Activated naive CD8-positive, alpha-beta T cell (primary cell): Measurements from ENCODE around the gene SCGB1A1.
"Not testable (repeated sequence)": the region's sequence is repeated elsewhere in the genome, so short reads cannot be mapped to it uniquely, and the experiment has no call there.

ENCODE experiments used
- H3K27ac Mint-ChIP-seq: one replicate; pipeline ENCODE4 v1.8.0; 2021; ENCODE audit warnings: mixed read lengths
- H3K27me3 Mint-ChIP-seq: one replicate; pipeline ENCODE4 v1.8.0; 2021; ENCODE audit warnings: mixed read lengths
- H3K36me3 Mint-ChIP-seq: one replicate; pipeline ENCODE4 v1.8.0; 2021; ENCODE audit warnings: mixed read lengths
- H3K4me1 Mint-ChIP-seq: one replicate; pipeline ENCODE4 v1.8.0; 2021; ENCODE audit warnings: low read depth, mixed read lengths
- H3K4me3 Mint-ChIP-seq: one replicate; pipeline ENCODE4 v1.8.0; 2021; ENCODE audit warnings: mild to moderate bottlenecking, mixed read lengths
- H3K9me3 Mint-ChIP-seq: one replicate; pipeline ENCODE4 v1.8.0; 2021; ENCODE audit warnings: low read depth, mixed read lengths

Gene SCGB1A1

GRCh38 chr11:62444236-62444833 lies 25.5 kb downstream of the SCGB1A1 start:
- H3K27ac Mint-ChIP-seq = no peak overlapping the region
- H3K4me1 Mint-ChIP-seq = peaks cover 9% of the 10 kb centered on the region
- peaks cover 16% of the 10 kb centered on the region for H3K27me3 Mint-ChIP-seq
- H3K4me3 Mint-ChIP-seq = peak overlapping the region; percentile 72
- no peaks in the 10 kb centered on the region for H3K9me3 Mint-ChIP-seq
- no peaks in the 10 kb centered on the region for H3K36me3 Mint-ChIP-seq

- peaks cover 16% of the 10 kb centered on the region for H3K27me3 Mint-ChIP-seq
- H3K36me3 Mint-ChIP-seq = no peaks in the 10 kb centered on the region
- H3K9me3 Mint-ChIP-seq = no peaks in the 10 kb centered on the region
- no peak overlapping the region for H3K27ac Mint-ChIP-seq
- peaks cover 9% of the 10 kb centered on the region for H3K4me1 Mint-ChIP-seq
- peak overlapping the region; percentile 72 for H3K4me3 Mint-ChIP-seq
Observed at GRCh38 chr11:62444835-62445234, 26.0 kb downstream of the SCGB1A1 start.

- no peaks in the 10 kb centered on the region for H3K36me3 Mint-ChIP-seq
- H3K4me3 Mint-ChIP-seq = no peak overlapping the region
- H3K27me3 Mint-ChIP-seq = peaks cover 16% of the 10 kb centered on the region
- no peaks in the 10 kb centered on the region for H3K9me3 Mint-ChIP-seq
- H3K4me1 Mint-ChIP-seq = peaks cover 9% of the 10 kb centered on the region
- no peak overlapping the region for H3K27ac Mint-ChIP-seq
Observed at GRCh38 chr11:62445314-62445740, 26.5 kb downstream of the SCGB1A1 start.

- Mint-ChIP-seq H3K4me1 (peaks cover 9% of the 10 kb centered on the region), H3K9me3 (no peaks in the 10 kb centered on the region), H3K27ac (no peak overlapping the region), H3K36me3 (no peaks in the 10 kb centered on the region), H3K4me3 (no peak overlapping the region), H3K27me3 (peaks cover 16% of the 10 kb centered on the region)
Observed at GRCh38 chr11:62446091-62446490, 27.3 kb downstream of the SCGB1A1 start.

DNA sequence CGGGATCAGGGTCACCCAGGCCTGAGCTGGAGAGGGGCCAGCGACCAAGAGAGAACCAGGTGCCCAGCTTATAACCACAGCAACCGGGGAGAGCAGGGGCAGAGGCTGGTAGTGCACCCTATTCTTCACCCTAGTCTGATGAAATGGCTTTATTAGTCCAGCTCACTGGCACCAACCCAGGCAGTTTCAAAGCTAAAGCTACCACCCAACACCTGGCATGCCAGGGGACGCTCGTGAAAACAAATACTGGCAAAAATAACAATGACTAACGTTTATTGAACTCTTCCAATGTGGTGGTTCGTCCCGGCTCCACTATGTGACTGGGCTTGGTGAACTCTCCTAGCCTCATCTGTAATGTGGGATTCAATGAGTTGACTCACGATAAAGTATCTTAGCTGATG lies 30.6 kb downstream of the SCGB1A1 start:
- Mint-ChIP-seq H3K4me1 (peaks cover 5% of the 10 kb centered on the region), H3K27ac (no peak overlapping the region), H3K36me3 (no peaks in the 10 kb centered on the region), H3K27me3 (peaks cover 15% of the 10 kb centered on the region), H3K9me3 (no peaks in the 10 kb centered on the region), H3K4me3 (no peak overlapping the region)

DNA sequence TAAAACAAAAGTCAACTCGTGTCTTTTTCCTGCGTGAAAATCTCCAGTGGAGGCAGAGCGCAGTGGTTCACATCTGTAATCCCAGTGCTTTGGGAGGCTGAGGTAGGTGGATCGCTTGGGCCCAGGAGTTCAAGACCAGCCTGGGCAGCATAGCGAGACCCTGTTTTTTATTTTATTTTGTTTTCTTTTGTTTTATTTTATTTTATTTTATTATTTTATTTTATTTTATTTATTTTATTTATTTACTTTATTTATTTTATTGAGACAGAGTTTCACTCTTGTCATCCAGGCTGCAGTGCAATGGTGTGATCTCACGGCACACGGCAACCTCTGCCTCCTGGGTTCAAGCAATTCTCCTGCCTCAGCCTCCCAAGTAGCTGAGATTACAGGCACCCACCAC lies 31.1 kb downstream of the SCGB1A1 start:
- not testable (repeated sequence) for H3K9me3 Mint-ChIP-seq, H3K4me3 Mint-ChIP-seq, H3K36me3 Mint-ChIP-seq, H3K4me1 Mint-ChIP-seq, H3K27ac Mint-ChIP-seq
- peaks cover 14% of the 10 kb centered on the region for H3K27me3 Mint-ChIP-seq

- H3K27me3 Mint-ChIP-seq = peaks cover 14% of the 10 kb centered on the region
- no peaks in the 10 kb centered on the region for H3K36me3 Mint-ChIP-seq
- no peaks in the 10 kb centered on the region for H3K4me1 Mint-ChIP-seq
- H3K27ac Mint-ChIP-seq = no peak overlapping the region
- no peaks in the 10 kb centered on the region for H3K9me3 Mint-ChIP-seq
- no peak overlapping the region for H3K4me3 Mint-ChIP-seq
Observed at GRCh38 chr11:62450543-62451240, 31.9 kb downstream of the SCGB1A1 start.

- Mint-ChIP-seq H3K9me3 (no peaks in the 10 kb centered on the region), H3K4me3 (no peak overlapping the region), H3K27me3 (peaks cover 14% of the 10 kb centered on the region), H3K27ac (no peak overlapping the region), H3K4me1 (no peaks in the 10 kb centered on the region), H3K36me3 (no peaks in the 10 kb centered on the region)
Observed at GRCh38 chr11:62451241-62451621, 32.4 kb downstream of the SCGB1A1 start.

- Mint-ChIP-seq H3K4me3 (no peak overlapping the region), H3K4me1 (no peaks in the 10 kb centered on the region), H3K36me3 (no peaks in the 10 kb centered on the region), H3K27me3 (peaks cover 8% of the 10 kb centered on the region), H3K27ac (no peak overlapping the region), H3K9me3 (no peaks in the 10 kb centered on the region)
Observed at GRCh38 chr11:62452261-62452660, 33.4 kb downstream of the SCGB1A1 start.

- no peaks in the 10 kb centered on the region for H3K4me1 Mint-ChIP-seq
- peaks cover 3% of the 10 kb centered on the region for H3K27me3 Mint-ChIP-seq
- no peaks in the 10 kb centered on the region for H3K36me3 Mint-ChIP-seq
- H3K27ac Mint-ChIP-seq = no peak overlapping the region
- H3K9me3 Mint-ChIP-seq = no peaks in the 10 kb centered on the region
- no peak overlapping the region for H3K4me3 Mint-ChIP-seq
Observed at GRCh38 chr11:62452839-62453468, 34.1 kb downstream of the SCGB1A1 start.

DNA sequence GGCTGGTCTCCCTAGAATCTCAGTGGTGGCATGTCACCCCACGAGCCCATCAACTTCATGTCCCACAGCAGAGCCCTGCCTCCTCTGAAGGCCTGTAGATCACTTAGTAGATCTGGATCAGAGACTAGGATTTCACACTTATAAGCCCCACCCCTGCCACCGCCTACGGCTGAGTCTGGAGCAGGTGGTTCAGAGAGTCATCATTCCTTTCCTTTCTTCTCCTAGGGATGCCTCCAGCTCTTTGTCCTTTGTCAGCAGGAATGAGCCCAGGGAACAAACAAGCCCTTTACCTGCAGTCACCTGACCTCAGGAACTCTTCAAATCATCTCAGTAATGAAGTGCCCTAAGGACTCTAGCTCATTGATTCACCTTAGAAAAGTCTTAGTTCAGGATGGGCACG lies 37.8 kb downstream of the SCGB1A1 start:
- H3K9me3 Mint-ChIP-seq = no peaks in the 10 kb centered on the region
- no peak overlapping the region for H3K4me3 Mint-ChIP-seq
- no peaks in the 10 kb centered on the region for H3K4me1 Mint-ChIP-seq
- no peaks in the 10 kb centered on the region for H3K27me3 Mint-ChIP-seq
- H3K36me3 Mint-ChIP-seq = no peaks in the 10 kb centered on the region
- H3K27ac Mint-ChIP-seq = no peak overlapping the region

DNA sequence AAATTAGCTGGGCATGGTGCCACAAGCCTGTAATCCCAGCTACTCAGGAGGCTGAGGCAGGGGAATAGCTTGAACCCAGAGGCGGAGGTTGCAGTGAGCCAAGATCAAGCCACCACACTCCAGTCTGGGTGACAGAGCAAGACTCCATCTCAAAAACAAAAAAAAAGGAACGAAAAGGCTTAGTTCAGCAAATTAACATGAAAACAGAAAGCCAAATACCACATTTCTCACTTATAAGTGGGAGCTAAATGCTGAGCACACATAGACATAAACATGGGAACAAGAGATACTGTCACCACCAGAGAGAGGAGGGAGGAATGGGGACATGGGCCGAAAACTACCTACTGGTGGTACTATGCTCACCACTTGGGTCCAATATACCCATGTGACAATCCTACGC lies 38.6 kb downstream of the SCGB1A1 start:
- Mint-ChIP-seq H3K4me1 (no peaks in the 10 kb centered on the region), H3K4me3 (no peak overlapping the region), H3K27ac (no peak overlapping the region), H3K27me3 (no peaks in the 10 kb centered on the region), H3K36me3 (no peaks in the 10 kb centered on the region), H3K9me3 (no peaks in the 10 kb centered on the region)

DNA sequence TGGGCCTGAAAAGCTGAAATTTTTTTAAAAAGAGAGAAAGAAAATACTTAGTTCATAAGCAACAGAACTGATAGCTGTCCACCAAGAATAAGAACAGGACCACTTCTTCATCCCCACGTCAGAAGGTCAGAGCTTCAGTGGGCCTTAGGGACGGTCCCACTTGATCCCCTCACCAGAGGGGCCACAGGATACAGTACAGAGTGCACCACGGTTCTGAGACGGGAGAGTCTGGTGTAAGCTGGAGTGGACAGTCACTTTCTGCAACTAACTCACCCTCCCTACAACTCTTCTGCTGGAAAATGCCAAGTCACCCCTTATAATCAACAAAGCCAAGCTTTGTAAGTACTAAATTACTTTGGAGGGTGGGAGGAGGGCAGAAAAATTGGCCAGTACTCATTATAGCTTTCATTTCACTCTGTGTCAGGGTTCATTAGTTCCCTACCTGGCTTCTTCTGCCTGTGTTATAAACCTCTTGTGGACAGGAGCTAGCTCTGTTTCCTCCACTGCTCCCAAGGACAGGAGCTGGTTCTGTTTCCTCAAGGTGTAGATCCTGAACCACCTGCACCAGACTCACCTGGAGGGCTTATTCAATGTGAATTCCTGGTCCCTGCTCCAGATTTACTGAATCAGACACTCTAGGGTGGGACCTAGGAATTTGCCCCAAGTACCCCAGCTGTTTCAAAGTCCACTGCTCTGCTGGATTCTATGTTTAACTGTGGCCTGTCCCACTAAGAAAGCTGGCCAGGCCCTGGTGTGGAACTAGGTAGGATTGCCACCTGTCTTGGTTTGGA lies 39.6 kb downstream of the SCGB1A1 start:
- Mint-ChIP-seq H3K27me3 (no peaks in the 10 kb centered on the region), H3K27ac (no peak overlapping the region), H3K9me3 (no peaks in the 10 kb centered on the region), H3K4me1 (no peaks in the 10 kb centered on the region), H3K4me3 (no peak overlapping the region), H3K36me3 (no peaks in the 10 kb centered on the region)

- Mint-ChIP-seq H3K27ac (no peak overlapping the region), H3K9me3 (no peaks in the 10 kb centered on the region), H3K36me3 (no peaks in the 10 kb centered on the region), H3K4me1 (no peaks in the 10 kb centered on the region), H3K27me3 (no peaks in the 10 kb centered on the region), H3K4me3 (no peak overlapping the region)
Observed at GRCh38 chr11:62459080-62459479, 40.2 kb downstream of the SCGB1A1 start.
